GM12892 (cell line): ENCODE measurements around the gene NKAIN4.

Experiments used
- POLR2A ChIP-seq: IDR thresholded peaks from 2 replicates; pipeline ENCODE4 v1.6.1; 2011; ENCODE audit warnings: low read depth, low read length, control low read depth
- POLR2AphosphoS5 ChIP-seq: IDR thresholded peaks from 2 replicates; pipeline ENCODE4 v1.6.1; 2011; ENCODE audit warnings: low read depth, low read length, control low read depth
- TAF1 ChIP-seq: IDR thresholded peaks from 2 replicates; pipeline ENCODE4 v1.6.1; 2011; ENCODE audit warnings: low read depth, mild to moderate bottlenecking, control low read depth, low read length, borderline replicate concordance

DNA sequence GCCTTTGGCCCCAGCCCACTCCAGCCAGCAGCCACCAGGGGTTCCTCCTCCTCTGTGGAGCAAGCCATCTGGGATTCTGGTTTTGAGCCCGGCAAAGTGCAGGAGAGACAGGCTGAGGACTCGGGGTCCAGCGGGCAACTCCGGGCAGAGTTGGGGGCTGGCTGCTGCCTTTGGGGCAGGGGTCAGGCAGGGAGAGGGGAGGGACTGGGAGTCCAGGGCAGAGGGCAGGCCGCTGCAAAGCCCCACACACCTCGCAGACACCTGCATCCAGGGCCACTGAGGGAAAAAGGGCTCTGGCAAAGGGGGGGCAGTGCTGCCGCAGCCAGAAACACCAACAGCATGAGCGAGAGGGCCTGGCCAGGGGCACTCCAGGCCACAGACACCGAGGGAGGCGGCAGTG is 9.8 kb downstream of the NKAIN4 start:
- TF ChIP-seq POLR2AphosphoS5 (no peak), POLR2A (no peak), TAF1 (no peak)
